ENCODE measurements around the gene AHNAK.
"Not testable (repeated sequence)": the region's sequence is repeated elsewhere in the genome, so short reads cannot be mapped to it uniquely, and the experiment has no call there.

The AHNAK gene

GRCh38 chr11:62571493-62571892 is 24.9 kb upstream of the AHNAK start:
- FAIRE-seq = not testable (repeated sequence)

DNA sequence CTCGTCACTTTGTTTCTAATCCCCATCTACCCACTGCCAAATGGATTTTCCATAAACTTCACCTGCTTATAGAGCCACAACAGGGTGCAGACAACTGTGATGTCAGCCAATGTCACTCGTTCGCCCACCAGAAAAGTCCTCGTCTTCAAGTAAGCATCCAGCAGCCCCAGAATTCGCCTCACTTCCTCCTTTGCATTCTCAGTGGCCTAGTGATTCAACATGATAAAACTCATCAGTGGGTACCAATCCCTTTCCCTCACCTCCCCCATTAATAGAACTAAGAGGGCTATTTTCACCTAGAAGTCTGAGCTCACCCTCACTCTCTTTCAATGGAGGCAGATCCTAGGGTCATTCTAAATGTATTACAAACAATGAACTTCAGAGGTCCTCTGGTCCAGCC is 24.3 kb upstream of the AHNAK start:
- not testable (repeated sequence) for FAIRE-seq

DNA sequence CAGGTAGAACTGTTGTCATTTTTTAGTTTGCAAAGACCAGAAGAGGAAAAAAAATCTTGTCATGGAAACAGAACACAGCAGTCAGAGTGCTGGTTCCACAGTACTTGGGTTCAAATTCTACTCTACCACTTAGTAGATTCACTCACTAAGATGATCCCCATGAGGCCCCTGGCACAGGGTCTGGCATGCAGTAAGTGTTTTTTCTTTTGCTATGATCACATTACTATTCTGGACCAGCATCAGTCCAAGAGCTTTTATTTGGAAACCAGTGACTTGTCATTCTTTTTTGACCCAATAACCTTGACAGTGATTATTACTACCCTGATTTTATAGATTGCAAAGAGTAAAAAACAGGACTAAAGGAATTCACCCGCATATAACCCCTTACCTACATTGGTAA is 23.0 kb upstream of the AHNAK start:
- FAIRE-seq = no peak

DNA sequence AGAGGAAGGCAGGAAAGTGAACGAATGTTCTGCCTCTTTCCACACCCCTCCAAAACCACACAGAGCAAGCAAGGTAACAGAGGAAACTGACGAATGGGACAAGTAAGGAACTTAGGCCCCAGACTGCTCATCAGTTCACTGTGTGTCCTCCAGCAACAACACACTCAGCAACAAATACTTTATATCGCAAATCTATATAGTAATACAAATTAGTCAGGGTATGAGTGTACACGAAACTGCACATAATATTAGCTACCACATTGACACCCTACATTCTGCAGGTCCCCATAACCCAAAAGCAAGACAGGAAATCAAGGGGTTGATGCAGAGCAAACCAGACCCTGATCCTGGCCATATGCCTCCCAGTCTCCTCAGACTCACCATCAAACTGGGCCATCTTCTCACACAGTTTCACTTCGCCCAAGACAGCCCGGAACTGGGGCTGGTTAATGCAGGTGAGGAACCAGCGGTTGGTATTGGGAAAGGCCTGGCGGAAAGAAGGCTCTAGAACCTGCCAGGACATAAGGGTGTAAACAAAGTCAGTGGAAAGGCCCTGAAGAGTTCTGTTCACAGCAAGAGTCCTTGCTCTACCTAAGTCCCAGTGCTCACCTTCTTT is 20.5 kb upstream of the AHNAK start:
- FAIRE-seq = no peak

GRCh38 chr11:62566247-62566646 is 19.6 kb upstream of the AHNAK start:
- FAIRE-seq = no peak

DNA sequence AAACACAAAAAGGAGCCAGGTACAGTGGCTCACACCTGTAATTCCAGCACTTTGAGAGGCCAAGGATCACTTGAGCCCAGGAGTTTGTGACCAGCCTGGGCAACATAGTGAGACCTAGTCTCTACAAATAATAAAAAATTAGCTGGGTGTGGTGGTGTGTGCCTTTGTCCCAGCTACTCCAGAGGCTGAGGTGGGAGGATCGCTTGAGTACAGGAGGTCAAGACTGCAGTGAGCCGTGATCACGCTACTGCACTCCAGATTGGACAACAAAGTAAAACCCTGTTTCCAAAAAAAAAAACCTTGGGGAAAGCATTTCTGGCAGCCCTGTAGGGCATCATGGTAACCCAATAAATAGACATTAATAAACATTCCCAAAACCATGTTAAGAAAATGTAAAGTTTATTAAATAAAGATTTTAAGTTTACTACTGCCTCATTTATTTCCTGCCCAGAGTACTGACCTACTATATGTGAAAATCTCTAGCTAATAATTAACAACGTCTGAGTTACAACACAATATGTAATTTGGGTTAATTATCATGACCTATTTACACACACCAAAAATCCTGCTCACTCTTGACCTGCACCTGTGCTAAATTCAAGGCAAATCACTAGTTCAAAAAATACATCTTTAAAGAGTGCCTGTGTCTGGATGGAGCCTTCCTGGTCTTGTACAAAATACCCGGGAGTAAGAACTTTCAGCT is 18.6 kb upstream of the AHNAK start:
- FAIRE-seq = no peak

DNA sequence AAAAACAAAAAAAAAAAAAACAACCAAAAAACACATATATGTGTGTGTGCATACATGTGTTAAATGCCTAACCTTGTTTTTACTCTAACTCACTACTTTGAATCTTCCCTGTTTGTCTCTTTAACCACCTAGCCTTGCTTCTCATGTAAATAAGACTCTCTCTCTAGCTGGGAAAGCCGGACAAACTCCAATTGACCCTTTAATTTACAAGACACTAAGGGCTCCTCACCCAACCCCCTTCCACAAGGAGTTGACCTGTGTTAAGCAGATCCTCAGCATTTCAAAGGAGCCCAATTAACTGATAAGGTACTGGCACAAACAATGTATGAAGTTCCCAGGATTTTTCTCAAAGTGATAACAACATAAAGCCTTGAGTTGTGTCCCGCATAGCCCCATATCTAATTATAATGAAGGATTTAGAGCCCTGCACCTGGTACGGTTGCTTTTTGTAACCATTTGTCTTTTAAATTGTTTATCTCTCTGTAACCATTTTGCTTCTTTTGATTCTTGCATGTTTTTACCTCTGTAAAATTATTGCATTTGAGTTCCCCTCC is 15.1 kb upstream of the AHNAK start:
- FAIRE-seq = not testable (repeated sequence)

GRCh38 chr11:62560566-62561103 is 14.0 kb upstream of the AHNAK start:
- no peak for FAIRE-seq

GRCh38 chr11:62559626-62560025 is 13.0 kb upstream of the AHNAK start:
- FAIRE-seq = not testable (repeated sequence)

DNA sequence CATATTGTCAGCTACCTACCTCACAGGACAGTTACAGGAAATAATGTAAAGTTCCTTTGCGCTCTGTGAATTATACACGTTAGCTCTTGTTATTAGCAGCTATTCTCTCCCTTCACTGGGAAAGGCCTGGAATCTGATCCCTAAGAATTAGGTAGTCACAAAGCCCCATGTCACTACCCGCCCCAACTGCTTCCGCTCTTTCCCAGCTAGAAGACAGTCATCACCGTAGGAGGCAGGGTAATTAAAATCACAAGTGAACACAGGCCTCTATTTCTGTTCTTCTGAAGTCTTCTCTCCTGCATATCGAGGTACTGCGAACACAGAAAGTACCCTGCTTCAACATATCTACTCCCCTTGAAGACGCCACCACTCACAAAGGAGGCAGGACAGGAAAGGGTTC is 12.6 kb upstream of the AHNAK start:
- FAIRE-seq = no peak

- FAIRE-seq = no peak
These were observed 12.1 kb upstream of the AHNAK start for GRCh38 chr11:62558669-62559068.

GRCh38 chr11:62556875-62557631 is 10.4 kb upstream of the AHNAK start:
- FAIRE-seq = no peak

- peak; percentile 36 for FAIRE-seq
These were observed 9.7 kb upstream of the AHNAK start for GRCh38 chr11:62556108-62556874.

GRCh38 chr11:62555464-62556107 is 9.0 kb upstream of the AHNAK start:
- no peak for FAIRE-seq

GRCh38 chr11:62554387-62555167 is 8.0 kb upstream of the AHNAK start:
- FAIRE-seq = no peak

DNA sequence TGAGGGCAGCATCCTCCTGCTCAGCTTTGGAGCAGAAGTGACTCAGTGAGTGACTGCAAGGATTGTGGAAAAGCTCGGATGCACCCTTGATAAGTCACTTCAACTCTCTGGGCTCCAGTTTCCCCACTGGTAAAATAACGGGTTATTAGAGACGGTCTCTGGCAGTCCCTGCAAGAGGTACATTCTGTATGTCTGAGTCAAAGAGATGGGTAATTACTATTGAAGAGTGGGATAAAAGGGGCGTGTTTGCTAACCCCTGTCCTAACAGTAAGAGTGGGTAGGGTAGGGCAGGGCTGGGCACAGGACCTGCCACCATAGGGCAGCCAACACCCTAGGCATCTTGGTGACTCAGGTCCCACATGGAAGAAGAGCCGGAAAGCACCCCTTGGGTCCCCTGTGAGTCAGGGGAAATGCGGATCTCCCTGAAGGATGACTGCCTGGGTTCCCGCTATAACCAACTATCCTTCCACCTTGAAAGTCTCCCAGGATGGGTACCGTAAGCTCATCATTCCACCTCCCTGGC is 7.3 kb upstream of the AHNAK start:
- no peak for FAIRE-seq

GRCh38 chr11:62553080-62553838 is 6.7 kb upstream of the AHNAK start:
- no peak for FAIRE-seq

DNA sequence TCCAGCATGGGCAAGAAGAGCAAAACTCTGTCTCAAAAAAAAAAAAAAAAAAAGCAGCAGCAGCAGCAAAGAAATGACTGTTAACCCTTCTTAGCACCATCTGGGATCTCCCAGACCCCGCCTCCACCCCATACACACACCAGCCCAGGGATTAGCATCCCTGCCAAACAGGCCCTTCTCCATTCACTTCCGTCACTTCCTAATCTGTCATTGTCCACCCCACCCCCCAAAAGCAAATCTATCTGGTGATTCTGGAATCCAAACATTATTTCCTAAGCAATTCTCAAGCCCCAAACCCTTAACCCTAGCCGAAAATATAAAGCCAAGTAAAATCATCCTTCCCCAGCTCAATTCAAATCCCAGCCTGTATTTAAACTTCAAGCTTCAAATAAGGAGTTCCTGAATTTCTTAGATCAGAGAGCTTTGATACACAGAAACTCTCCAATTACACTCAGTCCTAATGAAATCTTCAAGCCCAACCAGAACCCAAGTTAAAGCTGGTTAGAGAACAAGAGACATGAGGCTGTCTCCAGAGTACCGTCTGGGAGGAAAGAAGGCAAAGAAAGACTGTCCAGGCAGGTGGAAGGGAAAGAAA is 6.0 kb upstream of the AHNAK start:
- no peak for FAIRE-seq

- not testable (repeated sequence) for FAIRE-seq
These were observed 3.9 kb upstream of the AHNAK start for GRCh38 chr11:62550478-62550877.

Measured in TTC549 (cell line).